ENCODE measurements around the gene MALSU1.

- TF ChIP-seq CTCF (IDR thresholded peaks at IDR 0.05) (no peak), POLR2AphosphoS5 (IDR thresholded peaks at IDR 0.05) (no peak)
These were observed 32.0 kb downstream of the MALSU1 start for GRCh38 chr7:23331132-23331531.
